K562 treated with DMSO at 1 percent for 48 hours (cell line): Measurements from ENCODE around the gene RBM4. TPM values are rescaled to one million over a fixed set of nuclear protein-coding genes. Genes with fewer than 3 reads are reported as not detected.

ENCODE experiments used
- total RNA-seq: library from RNA; unstranded; fragments of 300-600 nt; gene quantifications from 2 replicates; pipeline ENCODE4 v1.2.3, GENCODE V29; 2022; ENCODE audit warnings: low replicate concordance; ENCODE audit errors: extremely low read depth

RBM4 gene
- total RNA-seq, result not detected in 2 replicates

GRCh38 chr11:66638177-66639065, at the start of gene RBM4:
RBM4 (plus strand) TSS chr11:66638703; CDS start chr11:66639712, 1,009 bp downstream.

GRCh38 chr11:66592457-66593302, 45.8 kb upstream of the RBM4 start, which contains the start of the genes CCDC87 and CCS:
CCDC87 (minus strand) TSS chr11:66593063; CDS start chr11:66593015, 48 bp downstream.
CCS (plus strand) TSS chr11:66593185; CDS start chr11:66593262, 77 bp downstream.

GRCh38 chr11:66616379-66617154, 21.9 kb upstream of the RBM4 start, which contains the start of gene RBM14:
RBM14 (plus strand) TSS chr11:66616630; CDS start chr11:66616721, 91 bp downstream.

GRCh38 chr11:66677599-66678375, 39.3 kb downstream of the RBM4 start, which contains the start of gene RBM4B:
RBM4B (minus strand) TSS chr11:66677887; CDS start chr11:66677079, 808 bp downstream.

Other genes with a start within 250 kb of the RBM4 start
- gene NPAS4, start 217.7 kb upstream of the RBM4 start, total RNA-seq, result not detected in 2 replicates
- gene MRPL11, start 199.9 kb upstream of the RBM4 start, total RNA-seq, result not detected in 2 replicates
- not detected in 2 replicates for gene PELI3, start 171.8 kb upstream of the RBM4 start, total RNA-seq
- gene DPP3, start 158.3 kb upstream of the RBM4 start, total RNA-seq, result not detected in 2 replicates
- not detected in 2 replicates for gene BBS1, start 128.1 kb upstream of the RBM4 start, total RNA-seq
- not detected in 2 replicates for gene ZDHHC24, start 92.7 kb upstream of the RBM4 start, total RNA-seq
- gene ACTN3, start 91.8 kb upstream of the RBM4 start, total RNA-seq, result not detected in 2 replicates
- gene CTSF, start 70.1 kb upstream of the RBM4 start, total RNA-seq, result not detected in 2 replicates
- gene CCDC87, start 45.6 kb upstream of the RBM4 start, total RNA-seq, result not detected in 2 replicates
- gene CCS, start 45.5 kb upstream of the RBM4 start, total RNA-seq, result not detected in 2 replicates
- gene RBM14, start 22.1 kb upstream of the RBM4 start, total RNA-seq, result not detected in 2 replicates
- not detected in 2 replicates for gene RBM4B, start 39.2 kb downstream of the RBM4 start, total RNA-seq
- not detected in 2 replicates for gene SPTBN2, start 90.5 kb downstream of the RBM4 start, total RNA-seq
- not detected in 2 replicates for gene RCE1, start 204.7 kb downstream of the RBM4 start, total RNA-seq
- gene LRFN4, start 218.4 kb downstream of the RBM4 start, total RNA-seq, result not detected in 2 replicates